Stimulated activated CD4-positive, alpha-beta T cell treated with anti-CD3 and anti-CD28 coated beads, Interleukin-2, amount 100 ng/mL, for 24 hours (primary cell): Measurements from ENCODE around the gene CCDC12.
A peak's percentile ranks its signal among the peaks of the same experiment; 100 is the strongest.

Source experiments
- DNase-seq, 2 donors: peaks; one replicate each; pipeline ENCODE4 v3.0.0-alpha.2; 2020

Gene CCDC12

GRCh38 chr3:46888705-46889104 lies 87.8 kb downstream of the CCDC12 start:
- DNase-seq = no peak

GRCh38 chr3:46887980-46888494 lies 88.5 kb downstream of the CCDC12 start:
- no peak for DNase-seq

GRCh38 chr3:46885612-46886011 lies 90.9 kb downstream of the CCDC12 start:
- no peak for DNase-seq

- no peak for DNase-seq
Observed at GRCh38 chr3:46884929-46885328, 91.6 kb downstream of the CCDC12 start.

- DNase-seq = no peak
Observed at GRCh38 chr3:46884427-46884826, 92.1 kb downstream of the CCDC12 start.

- DNase-seq = no peak
Observed at GRCh38 chr3:46883830-46884185, 92.7 kb downstream of the CCDC12 start.

GRCh38 chr3:46883054-46883829 lies 93.3 kb downstream of the CCDC12 start:
- DNase-seq = peak in 1 of 2 donors; percentile 21

- peak in 1 of 2 donors; percentile 22 for DNase-seq
Observed at GRCh38 chr3:46882377-46883053, 94.0 kb downstream of the CCDC12 start.

- DNase-seq = peak in 1 of 2 donors; percentile 35
Observed at GRCh38 chr3:46881596-46882376, 94.8 kb downstream of the CCDC12 start.

DNA sequence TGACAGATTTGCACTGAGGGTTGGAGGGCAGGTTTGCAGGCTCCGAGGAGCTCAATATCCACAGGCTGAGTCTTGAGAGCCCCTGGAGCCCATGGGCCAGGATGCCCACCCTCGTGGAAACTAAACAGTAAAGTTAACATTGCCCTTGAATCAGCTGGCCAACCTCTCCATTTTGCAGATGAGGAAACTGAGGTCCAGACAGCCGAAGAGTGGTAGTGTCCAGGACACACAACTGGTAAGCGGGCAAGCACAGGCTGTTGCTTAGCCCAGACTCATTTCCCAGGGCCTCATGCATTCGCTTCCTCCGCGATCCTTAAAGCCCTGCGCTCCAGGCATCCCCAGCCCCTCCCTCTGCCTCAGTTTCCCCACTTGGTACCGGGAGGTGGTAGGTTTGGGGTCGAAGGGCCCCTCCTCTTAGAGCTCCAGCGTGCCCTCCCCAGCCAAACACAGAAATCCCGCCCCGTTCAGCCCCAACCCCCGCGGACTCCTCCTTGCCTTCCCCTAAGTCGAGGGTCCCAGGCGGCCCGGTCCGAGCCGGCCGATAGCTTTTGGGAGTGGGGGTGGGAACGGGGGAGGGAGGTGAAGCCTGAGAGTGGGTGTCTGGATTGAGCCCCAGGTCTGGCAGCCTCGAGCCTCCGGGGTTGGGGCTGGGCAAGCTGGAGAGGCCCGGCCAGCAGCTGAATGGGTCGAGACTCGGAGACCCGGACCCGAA lies 95.5 kb downstream of the CCDC12 start:
- no peak for DNase-seq

- no peak for DNase-seq
Observed at GRCh38 chr3:46878781-46879436, 97.6 kb downstream of the CCDC12 start.

GRCh38 chr3:46877406-46878125 lies 99.0 kb downstream of the CCDC12 start, which contains the start of gene PTH1R:
Gene PTH1R (plus strand): TSS chr3:46877721. CDS start chr3:46883560, 5,839 bp downstream.
- DNase-seq = no peak

- DNase-seq = no peak
Observed at GRCh38 chr3:46876313-46877300, 99.9 kb downstream of the CCDC12 start.

DNA sequence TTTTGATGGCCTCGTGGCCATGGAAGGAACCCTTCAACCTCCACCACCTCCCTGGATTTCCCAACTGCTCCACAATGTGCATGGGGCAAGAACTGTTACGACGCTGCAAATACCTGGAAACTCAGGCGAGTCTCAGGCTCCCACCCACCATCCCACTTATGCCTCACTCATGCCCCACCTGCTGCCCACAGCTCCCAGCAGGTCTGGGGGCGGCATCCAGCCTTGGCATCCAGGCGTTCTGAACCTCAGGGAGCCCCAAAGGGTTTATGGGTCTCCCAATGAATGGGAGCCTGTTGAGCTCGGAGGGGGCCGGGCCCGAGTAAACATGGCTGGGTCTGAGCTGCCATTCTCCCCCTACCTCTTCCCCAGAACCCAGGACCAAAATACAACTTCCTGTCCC lies 101.0 kb downstream of the CCDC12 start:
- DNase-seq = no peak

- DNase-seq = no peak
Observed at GRCh38 chr3:46874430-46874829, 102.1 kb downstream of the CCDC12 start.

GRCh38 chr3:46873521-46873920 lies 103.0 kb downstream of the CCDC12 start:
- no peak for DNase-seq
